GM23248 (cell line): ENCODE measurements around the gene SLC6A4.

ENCODE experiments used
- EZH2 ChIP-seq: fragments of 200-600 bp; sonication (generic); IDR thresholded peaks from 2 replicates; pipeline ENCODE4 v1.6.1; 2018; ENCODE audit warnings: antibody characterized with exemption, mild to moderate bottlenecking; ENCODE audit not compliant: insufficient read depth, poor library complexity, severe bottlenecking
- EZH2phosphoT487 ChIP-seq: fragments of 200-600 bp; sonication (generic); IDR thresholded peaks from 2 replicates; pipeline ENCODE4 v1.6.1; 2018; ENCODE audit warnings: antibody characterized with exemption, moderate library complexity, mild to moderate bottlenecking, low read depth; ENCODE audit not compliant: insufficient read depth

- no peak for TF ChIP-seq EZH2phosphoT487
- no peak for TF ChIP-seq EZH2
Measured at GRCh38 chr17:30230596-30231125, 4.8 kb downstream of the SLC6A4 start.
